Measurements from ENCODE around the gene CHORDC1.
"Not testable (repeated sequence)": the region's sequence is repeated elsewhere in the genome, so short reads cannot be mapped to it uniquely, and the experiment has no call there.

Gene CHORDC1

DNA sequence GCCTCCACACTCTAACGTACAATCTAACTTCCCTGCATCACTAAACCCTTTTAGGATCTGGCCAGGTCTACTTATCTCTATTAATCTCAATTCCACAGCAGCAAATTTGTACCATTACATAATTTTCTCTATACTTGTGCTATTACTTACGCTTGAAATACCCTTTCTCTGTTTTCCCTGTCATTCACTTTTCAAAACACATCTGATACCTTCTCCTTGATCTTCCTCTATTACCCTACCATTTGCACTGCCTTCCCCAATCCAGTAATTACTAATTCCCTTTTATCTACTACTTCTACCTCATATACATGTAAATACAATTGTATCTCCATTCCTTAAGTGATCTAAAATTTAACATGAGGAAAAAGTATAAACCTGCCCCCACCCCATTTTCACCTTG lies 14.0 kb downstream of the CHORDC1 start:
- Mint-ChIP-seq H3K36me3 (ENCODE audit: low read depth) (peaks cover 49% of the 10 kb centered on the region), H3K27ac (peak overlapping the region; percentile 13), H3K4me3 (no peak overlapping the region), H3K27me3 (ENCODE audit: low read depth, poor library complexity) (no peaks in the 10 kb centered on the region), H3K9me3 (no peaks in the 10 kb centered on the region), H3K4me1 (no peaks in the 10 kb centered on the region)
- DNase-seq, result no peak
- TF ChIP-seq, protein P1, sequence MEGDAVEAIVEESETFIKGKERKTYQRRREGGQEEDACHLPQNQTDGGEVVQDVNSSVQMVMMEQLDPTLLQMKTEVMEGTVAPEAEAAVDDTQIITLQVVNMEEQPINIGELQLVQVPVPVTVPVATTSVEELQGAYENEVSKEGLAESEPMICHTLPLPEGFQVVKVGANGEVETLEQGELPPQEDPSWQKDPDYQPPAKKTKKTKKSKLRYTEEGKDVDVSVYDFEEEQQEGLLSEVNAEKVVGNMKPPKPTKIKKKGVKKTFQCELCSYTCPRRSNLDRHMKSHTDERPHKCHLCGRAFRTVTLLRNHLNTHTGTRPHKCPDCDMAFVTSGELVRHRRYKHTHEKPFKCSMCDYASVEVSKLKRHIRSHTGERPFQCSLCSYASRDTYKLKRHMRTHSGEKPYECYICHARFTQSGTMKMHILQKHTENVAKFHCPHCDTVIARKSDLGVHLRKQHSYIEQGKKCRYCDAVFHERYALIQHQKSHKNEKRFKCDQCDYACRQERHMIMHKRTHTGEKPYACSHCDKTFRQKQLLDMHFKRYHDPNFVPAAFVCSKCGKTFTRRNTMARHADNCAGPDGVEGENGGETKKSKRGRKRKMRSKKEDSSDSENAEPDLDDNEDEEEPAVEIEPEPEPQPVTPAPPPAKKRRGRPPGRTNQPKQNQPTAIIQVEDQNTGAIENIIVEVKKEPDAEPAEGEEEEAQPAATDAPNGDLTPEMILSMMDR (IDR thresholded peaks at IDR 0.05), result no peak

DNA sequence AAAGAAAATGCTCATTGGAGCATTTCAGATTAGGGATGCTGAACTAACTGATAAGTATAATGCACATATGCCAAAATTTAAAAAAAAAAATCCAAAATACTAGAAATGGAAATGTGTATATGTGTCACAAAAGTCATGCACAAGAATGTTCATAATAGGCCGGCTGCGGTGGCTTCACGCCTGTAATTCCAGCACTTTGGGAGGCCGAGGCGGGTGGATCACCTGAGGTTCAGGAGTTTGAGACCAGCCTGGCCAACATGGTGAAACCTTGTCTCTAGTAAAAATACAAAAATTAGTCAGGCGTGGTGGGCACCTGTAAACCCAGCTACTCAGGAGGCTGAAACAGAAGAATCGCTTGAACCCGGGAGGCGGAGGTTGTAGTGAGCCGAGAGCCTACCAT lies 14.9 kb downstream of the CHORDC1 start:
- not testable (repeated sequence) for DNase-seq; H3K4me1 Mint-ChIP-seq; H3K9me3 Mint-ChIP-seq; H3K27ac Mint-ChIP-seq; H3K4me3 Mint-ChIP-seq; H3K27me3 Mint-ChIP-seq (ENCODE audit: low read depth, poor library complexity)
- H3K36me3 Mint-ChIP-seq (ENCODE audit: low read depth), result peaks cover 45% of the 10 kb centered on the region

DNA sequence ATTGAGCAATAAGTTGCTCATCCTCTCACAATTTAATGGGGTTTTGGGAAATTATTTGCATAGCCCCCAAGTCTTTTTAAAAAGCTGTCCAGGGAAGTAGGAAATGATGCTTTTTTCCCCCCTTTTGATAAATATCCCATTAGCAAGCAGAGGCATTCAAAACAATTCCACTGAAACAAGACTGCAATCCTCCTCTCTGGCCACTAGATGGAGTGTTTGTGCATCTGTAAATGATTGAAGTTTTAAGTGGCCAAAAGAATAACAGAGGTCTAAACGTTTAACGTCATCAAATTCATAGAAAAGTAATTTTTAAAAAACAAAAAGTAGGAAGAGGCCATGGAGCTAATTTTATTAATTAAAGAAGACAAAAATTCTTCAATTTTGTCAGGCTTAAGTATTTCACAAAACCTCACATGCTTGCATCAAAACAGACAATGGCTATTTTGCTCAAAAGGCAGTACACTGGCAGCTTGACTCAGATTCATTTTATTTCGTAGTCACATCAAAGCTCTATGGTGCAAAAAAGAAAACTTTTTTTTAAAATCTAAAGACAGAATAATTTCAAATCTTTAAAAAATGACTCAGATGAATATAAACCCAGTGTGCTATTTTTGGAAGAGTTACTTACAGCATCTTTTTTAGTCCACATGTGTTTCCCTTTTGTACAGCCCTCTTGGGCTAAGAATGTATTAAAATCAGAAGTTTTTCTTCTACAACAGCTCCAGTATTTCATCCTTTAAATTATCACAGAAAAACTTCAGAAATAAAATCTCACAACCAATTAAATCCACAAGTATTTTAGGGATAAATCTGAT lies 17.8 kb downstream of the CHORDC1 start:
- Mint-ChIP-seq H3K4me1 (no peaks in the 10 kb centered on the region), H3K4me3 (no peak overlapping the region), H3K27ac (peak overlapping the region; percentile 52), H3K36me3 (ENCODE audit: low read depth) (peaks cover 48% of the 10 kb centered on the region), H3K9me3 (no peaks in the 10 kb centered on the region), H3K27me3 (ENCODE audit: low read depth, poor library complexity) (no peaks in the 10 kb centered on the region)
- TF ChIP-seq, protein P1 (IDR thresholded peaks at IDR 0.05), result peak; percentile 79
- DNase-seq, result peak; percentile 6

DNA sequence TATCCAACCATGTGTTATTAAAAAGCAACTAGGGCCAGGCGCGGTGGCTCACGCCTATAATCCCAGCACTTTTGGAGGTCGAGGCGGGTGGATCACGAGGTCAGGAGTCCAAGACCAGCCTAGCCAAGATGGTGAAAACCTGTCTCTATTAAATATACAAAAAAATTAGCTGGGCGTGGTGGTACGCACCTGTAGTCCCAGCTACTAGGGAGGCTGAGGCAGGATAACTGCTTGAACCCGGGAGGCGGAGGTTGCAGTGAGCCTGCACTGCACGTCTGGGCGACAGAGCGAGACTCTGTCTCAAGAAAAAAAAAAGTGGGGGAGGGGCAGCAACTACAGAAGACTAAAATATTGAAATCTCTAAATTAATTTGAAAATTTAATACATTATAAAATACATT lies 18.4 kb downstream of the CHORDC1 start:
- Mint-ChIP-seq H3K27me3 (ENCODE audit: low read depth, poor library complexity) (no peaks in the 10 kb centered on the region), H3K27ac (no peak overlapping the region), H3K4me1 (no peaks in the 10 kb centered on the region), H3K9me3 (no peaks in the 10 kb centered on the region), H3K4me3 (no peak overlapping the region), H3K36me3 (ENCODE audit: low read depth) (peaks cover 41% of the 10 kb centered on the region)
- no peak for DNase-seq
- TF ChIP-seq, protein P1 (IDR thresholded peaks at IDR 0.05), result no peak

DNA sequence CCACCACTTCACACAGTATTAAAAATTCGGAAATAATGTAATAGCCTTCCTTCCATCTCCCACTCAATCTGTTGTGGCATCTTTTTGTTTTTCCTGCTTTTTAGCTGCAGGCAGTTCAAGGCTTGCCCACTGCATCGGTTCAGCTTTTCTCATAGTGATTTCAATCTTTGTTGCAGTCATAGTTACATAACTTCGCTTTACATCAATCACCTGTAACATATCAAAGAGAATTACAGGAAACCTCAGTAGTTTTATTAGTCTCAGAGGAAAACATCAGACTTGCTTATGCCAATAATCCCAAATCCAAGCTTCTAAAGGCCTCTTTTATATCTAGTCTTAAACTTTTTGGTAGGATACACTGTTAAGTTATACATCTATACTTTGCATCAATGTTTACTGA lies 20.5 kb downstream of the CHORDC1 start:
- Mint-ChIP-seq H3K27ac (no peak overlapping the region), H3K9me3 (no peaks in the 10 kb centered on the region), H3K36me3 (ENCODE audit: low read depth) (peaks cover 41% of the 10 kb centered on the region), H3K4me3 (no peak overlapping the region), H3K4me1 (no peaks in the 10 kb centered on the region), H3K27me3 (ENCODE audit: low read depth, poor library complexity) (no peaks in the 10 kb centered on the region)
- no peak for DNase-seq
- TF ChIP-seq, protein P1 (IDR thresholded peaks at IDR 0.05), result no peak

DNA sequence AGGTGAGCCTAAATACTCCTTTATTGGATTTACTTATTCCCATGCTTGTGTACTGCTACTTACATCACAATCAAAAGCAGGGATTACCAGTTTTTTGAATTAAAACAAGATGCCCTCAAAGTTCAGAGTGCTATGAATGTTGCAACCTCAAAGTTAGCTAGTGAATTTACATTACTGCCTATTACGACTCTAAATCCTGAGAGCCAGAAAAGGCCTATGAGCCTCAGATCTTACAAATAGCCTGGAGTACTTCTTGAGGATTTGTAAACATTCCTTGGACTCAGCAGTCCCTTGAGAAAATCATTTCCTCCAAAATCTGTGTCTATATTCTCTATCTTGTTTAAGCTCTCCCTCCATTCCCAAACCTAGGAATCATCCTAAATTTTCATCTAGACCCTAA lies 25.5 kb downstream of the CHORDC1 start:
- H3K9me3 Mint-ChIP-seq, result no peaks in the 10 kb centered on the region
- TF ChIP-seq, protein P1 (IDR thresholded peaks at IDR 0.05), result no peak
- H3K36me3 Mint-ChIP-seq (ENCODE audit: low read depth), result peaks cover 31% of the 10 kb centered on the region
- no peak overlapping the region for H3K4me3 Mint-ChIP-seq
- no peak overlapping the region for H3K27ac Mint-ChIP-seq
- H3K27me3 Mint-ChIP-seq (ENCODE audit: low read depth, poor library complexity), result no peaks in the 10 kb centered on the region
- no peaks in the 10 kb centered on the region for H3K4me1 Mint-ChIP-seq
- DNase-seq, result no peak

All from nephron progenitor cell (in vitro differentiated cells).